HUES6 (cell line): Measurements from ENCODE around the gene PINK1.

Experiments
- H3K27ac ChIP-seq: 2 replicates; pipeline ENCODE4 v1.7.0; 2013; ENCODE audit warnings: low read depth, mild to moderate bottlenecking, low read length, inconsistent platforms
- H3K27me3 ChIP-seq: 2 replicates; pipeline ENCODE4 v1.6.1; 2013; ENCODE audit warnings: low read length; ENCODE audit not compliant: control insufficient read depth, insufficient read depth
- H3K36me3 ChIP-seq: 2 replicates; pipeline ENCODE4 v1.6.1; 2013; ENCODE audit warnings: low read length; ENCODE audit not compliant: control insufficient read depth, insufficient read depth
- H3K4me1 ChIP-seq: 2 replicates; pipeline ENCODE4 v1.6.1; 2013; ENCODE audit warnings: low read length; ENCODE audit not compliant: control insufficient read depth, insufficient read depth
- H3K4me3 ChIP-seq: 2 replicates; pipeline ENCODE4 v1.5.1; 2013; ENCODE audit warnings: low read depth, low read length
- H3K9ac ChIP-seq: one replicate; pipeline ENCODE4 v1.6.1; 2013; ENCODE audit warnings: mild to moderate bottlenecking, low read length
- H3K9me3 ChIP-seq: 2 replicates; pipeline ENCODE4 v1.6.1; 2013; ENCODE audit warnings: low read depth, low read length; ENCODE audit not compliant: control insufficient read depth, insufficient read depth

The PINK1 gene

DNA sequence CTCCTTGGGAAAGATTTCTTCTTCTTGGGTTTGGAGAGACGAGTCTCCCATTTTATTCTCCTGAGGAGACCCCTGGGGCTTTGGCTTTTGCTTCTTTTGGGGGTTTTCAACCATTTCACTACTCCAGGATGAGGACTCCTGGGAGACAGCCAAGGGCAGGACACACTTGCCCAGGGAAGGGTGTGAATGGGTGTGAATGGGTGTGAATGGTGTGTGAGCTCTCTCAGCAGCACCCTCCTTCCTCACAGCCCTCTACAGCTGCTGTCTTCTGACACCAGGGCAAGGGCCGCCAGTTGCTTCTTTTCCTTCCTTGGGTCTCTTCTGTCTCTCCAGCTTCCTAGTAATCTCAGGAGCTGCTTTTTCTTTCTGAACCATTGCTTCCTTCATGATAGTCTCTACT, 60.4 kb downstream of the PINK1 start:
- Histone ChIP-seq H3K4me1 (peaks cover 11% of the 10 kb centered on the region; the same call in 1 of the 2 replicates), H3K36me3 (0 out of 2 replicates have a peak, but pooled peaks cover 4% of the 10 kb centered on the region), H3K27me3 (no peaks in the 10 kb centered on the region), H3K9me3 (no peaks in the 10 kb centered on the region), H3K4me3 (no peak overlapping the region), H3K9ac (no peak overlapping the region), H3K27ac (no peak overlapping the region)

DNA sequence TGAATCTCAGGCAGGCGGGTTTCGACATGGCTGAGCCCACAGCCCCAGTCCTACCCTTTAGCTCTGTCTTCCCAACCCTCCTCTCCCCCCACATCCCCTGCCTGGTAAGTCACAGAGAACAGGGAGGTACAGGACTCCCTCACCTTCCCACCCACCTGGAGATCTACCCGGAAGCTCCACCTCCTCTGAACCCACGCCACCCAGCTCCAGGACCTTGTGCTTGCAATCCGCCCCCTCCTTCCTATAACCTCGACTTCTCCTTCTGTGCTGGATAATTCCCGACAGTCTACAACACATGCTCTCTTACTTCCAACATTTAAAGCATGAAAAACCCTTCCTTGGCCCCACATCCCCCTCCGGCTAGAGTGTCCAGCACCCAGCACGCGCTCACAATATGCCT, 62.3 kb downstream of the PINK1 start:
- Histone ChIP-seq H3K36me3 (no peaks in the 10 kb centered on the region), H3K4me1 (peaks cover 11% of the 10 kb centered on the region; the same call in 1 of the 2 replicates), H3K27ac (no peak overlapping the region), H3K9me3 (no peaks in the 10 kb centered on the region), H3K4me3 (no peak overlapping the region), H3K9ac (no peak overlapping the region), H3K27me3 (no peaks in the 10 kb centered on the region)

DNA sequence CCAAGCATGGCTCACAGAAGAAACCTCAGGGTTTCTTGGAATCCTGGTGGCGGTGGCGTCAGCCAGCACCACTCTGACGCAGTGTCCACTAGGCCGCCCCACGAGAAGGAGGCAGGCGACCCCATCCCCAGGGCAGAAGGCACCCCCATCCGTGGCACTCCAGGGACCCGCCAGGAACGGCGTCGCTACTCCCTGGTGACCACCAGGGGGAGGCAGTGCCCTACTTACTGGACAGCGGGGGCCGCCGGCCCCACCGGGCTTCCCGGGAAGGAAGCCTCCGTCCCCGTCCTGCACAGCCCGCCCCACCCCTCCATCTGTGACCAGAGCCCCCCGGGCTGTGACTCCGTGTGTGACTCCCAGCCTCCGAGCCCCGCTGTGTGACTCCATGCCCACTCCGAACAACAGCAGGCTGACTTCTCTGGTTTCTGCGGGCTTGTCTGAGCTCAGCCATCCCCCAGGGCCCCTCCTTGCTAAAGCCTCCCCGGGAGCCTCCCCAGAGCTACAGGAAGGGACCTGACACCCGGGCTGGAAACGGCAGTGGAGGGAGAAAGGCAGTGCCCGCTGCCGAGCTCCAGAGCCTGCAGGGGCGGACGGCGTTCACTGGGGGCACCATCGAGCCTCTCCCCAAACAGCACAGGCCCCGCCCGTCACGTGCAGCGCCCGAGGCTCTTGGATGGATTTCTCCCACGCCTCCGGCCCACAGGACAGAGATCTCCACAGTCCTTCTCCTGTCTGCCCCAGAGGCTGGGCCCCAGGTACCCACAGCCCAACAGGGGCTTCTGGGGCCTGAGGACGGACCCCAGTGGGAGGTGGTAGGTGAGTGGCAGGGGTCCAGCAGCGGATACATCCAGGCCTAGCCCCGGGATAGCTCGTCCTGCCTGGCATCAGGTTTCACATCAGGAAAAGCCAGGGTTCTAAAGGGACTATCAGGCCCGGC, 63.4 kb downstream of the PINK1 start:
- peak overlapping the region; percentile 76 for H3K9ac ChIP-seq
- H3K4me1 ChIP-seq: peaks cover 11% of the 10 kb centered on the region; the same call in 1 of the 2 replicates
- H3K27me3 ChIP-seq: no peaks in the 10 kb centered on the region
- peak overlapping the region; percentile 74 for H3K4me3 ChIP-seq
- no peaks in the 10 kb centered on the region for H3K9me3 ChIP-seq
- no peaks in the 10 kb centered on the region for H3K36me3 ChIP-seq
- H3K27ac ChIP-seq: no peak overlapping the region; the same call in 1 of the 2 replicates

DNA sequence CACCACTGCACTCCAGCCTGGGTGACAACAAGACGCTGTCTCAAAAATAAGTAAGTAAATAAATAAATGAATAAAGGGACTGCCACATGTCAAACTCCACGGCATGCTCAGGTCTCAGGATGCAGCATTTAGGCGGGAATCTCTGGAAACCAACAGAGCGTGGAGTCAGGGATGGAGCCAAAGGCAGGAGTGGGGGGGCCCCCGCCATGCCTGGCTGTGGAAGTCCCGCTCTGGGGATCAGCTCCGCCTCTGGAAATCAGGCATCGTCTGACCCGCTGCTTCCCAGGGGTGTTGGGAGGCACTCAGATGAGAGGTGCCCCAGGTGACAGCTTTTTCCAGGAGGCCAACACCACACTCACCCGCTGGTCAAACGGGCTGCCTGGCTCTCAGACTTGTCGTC, 64.3 kb downstream of the PINK1 start:
- Histone ChIP-seq H3K4me1 (peaks cover 11% of the 10 kb centered on the region; the same call in 1 of the 2 replicates), H3K9me3 (no peaks in the 10 kb centered on the region), H3K27ac (no peak overlapping the region), H3K36me3 (0 out of 2 replicates have a peak, but pooled peaks cover under 1% of the 10 kb centered on the region), H3K9ac (peak overlapping the region; percentile 38), H3K27me3 (no peaks in the 10 kb centered on the region), H3K4me3 (no peak overlapping the region; the same call in 1 of the 2 replicates)

DNA sequence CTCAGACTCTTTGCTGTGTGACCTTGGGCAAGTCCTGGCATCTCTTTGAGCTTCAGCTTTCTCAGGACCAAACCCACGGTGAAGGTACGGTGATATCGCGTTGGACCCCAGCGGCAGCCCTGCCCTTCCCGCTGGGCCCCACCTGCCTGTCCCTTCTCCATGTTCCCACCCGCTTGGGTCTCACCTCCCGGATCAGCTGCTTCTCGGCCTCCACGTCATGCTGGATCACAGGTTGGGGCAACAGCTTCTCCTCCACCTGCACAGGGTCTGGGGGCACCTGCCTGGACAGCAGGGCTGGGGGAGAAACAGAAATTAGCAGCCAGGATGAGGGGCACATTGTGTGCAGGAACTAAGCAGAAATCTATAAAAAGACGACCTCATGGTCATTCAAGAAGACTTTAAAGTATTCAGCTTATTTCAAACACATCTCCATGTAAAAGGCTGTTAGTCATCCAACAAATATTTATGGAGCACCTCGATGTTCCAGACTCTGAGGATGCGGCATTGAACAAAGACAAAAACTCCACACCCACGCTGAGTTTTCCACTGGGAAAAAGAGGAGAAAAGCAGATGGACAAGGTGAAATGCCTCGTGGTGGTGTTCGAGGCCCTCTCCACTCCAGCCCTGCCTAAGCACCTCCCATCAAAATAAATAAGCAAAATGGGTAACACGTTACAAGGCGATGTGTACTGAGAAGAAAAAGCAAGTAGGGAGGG, 65.1 kb downstream of the PINK1 start:
- Histone ChIP-seq H3K4me1 (peaks cover 11% of the 10 kb centered on the region; the same call in 1 of the 2 replicates), H3K27me3 (no peaks in the 10 kb centered on the region), H3K27ac (no peak overlapping the region; the same call in 1 of the 2 replicates), H3K9me3 (no peaks in the 10 kb centered on the region), H3K36me3 (peaks cover 6% of the 10 kb centered on the region; the same call in 1 of the 2 replicates), H3K4me3 (no peak overlapping the region), H3K9ac (peak overlapping the region; percentile 38)

DNA sequence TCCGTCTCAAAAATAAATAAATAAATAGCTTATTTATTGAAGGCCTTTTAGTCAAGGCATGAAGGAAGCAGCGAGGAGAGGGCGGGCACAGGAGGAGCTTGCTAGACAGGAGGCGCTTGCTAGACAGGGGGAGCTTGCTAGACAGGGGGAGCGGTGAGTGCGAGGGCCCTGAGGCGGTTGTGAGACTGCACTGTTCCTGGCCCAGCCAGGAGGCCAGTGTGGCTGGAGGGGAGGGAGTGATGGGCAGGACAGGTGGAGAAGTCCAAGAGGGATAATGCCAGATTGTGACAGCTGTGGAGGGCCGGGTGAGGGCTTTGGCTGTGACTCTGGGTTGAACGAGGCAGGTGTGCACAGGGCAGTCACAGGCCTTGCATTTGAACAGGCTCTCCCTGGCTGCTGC, 66.3 kb downstream of the PINK1 start:
- Histone ChIP-seq H3K36me3 (peaks cover 12% of the 10 kb centered on the region; the same call in 1 of the 2 replicates), H3K27ac (no peak overlapping the region), H3K27me3 (no peaks in the 10 kb centered on the region), H3K9ac (no peak overlapping the region), H3K4me1 (peaks cover 11% of the 10 kb centered on the region; the same call in 1 of the 2 replicates), H3K4me3 (no peak overlapping the region), H3K9me3 (no peaks in the 10 kb centered on the region)

DNA sequence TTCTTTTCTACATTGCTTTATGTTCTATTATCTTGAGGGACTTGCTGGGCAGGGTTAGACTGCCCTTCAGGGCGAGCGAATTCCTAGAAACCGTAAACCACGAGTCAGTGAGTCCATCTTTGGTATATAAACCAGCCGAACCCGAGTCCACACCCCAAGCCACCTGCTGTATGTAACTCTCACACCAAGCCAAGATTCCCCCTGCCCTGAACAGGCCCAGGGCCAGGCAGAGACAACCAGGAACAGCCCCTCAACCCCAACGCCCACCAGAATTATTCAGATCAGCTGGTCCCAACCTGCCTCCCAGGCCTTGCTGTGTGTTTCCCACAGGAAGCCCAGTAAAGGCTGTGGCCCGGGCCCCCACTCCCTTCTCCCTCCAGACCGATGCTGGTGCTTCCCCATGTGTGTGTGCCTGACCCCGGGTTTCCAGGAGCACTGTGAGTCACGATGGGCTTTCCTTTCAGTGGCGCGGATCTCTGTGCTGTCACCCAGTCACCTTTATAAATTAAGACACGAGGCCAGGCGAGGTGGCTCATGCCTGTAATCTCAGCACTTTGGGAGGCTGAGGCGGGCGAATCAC, 67.5 kb downstream of the PINK1 start:
- Histone ChIP-seq H3K9me3 (no peaks in the 10 kb centered on the region), H3K36me3 (peaks cover 17% of the 10 kb centered on the region; the same call in 1 of the 2 replicates), H3K27ac (no peak overlapping the region), H3K27me3 (no peaks in the 10 kb centered on the region), H3K4me1 (peaks cover 11% of the 10 kb centered on the region; the same call in 1 of the 2 replicates), H3K4me3 (no peak overlapping the region), H3K9ac (no peak overlapping the region)
